Activated CD4-positive, alpha-beta memory T cell treated with anti-CD3 and anti-CD28 coated beads, Interleukin-2, amount 10 ng/mL, durations not matched to agents 7 days and 5 days (primary cell): ENCODE results near the gene ZBTB12. TPM values are rescaled to one million over a fixed set of nuclear protein-coding genes. Genes with fewer than 3 reads are reported as not detected.
"Not testable (repeated sequence)": the region's sequence is repeated elsewhere in the genome, so short reads cannot be mapped to it uniquely, and the experiment has no call there.

Experiments used
- CTCF ChIA-PET: fragments of 350-600 bp; sonication (Branson Sonifier 250); formaldehyde crosslinking; loops from one replicate; lab custom pipeline; 2021; ENCODE audit warnings: antibody characterized with exemption, inconsistent platforms; lab: Charles Lee
- POLR2A ChIA-PET: fragments of 350-600 bp; sonication (Branson Sonifier 250); formaldehyde crosslinking; loops from one replicate; lab custom pipeline; 2021; ENCODE audit warnings: antibody characterized with exemption; lab: Charles Lee
- DNase-seq: peaks from one replicate; pipeline ENCODE4 v3.0.0-alpha.2; 2020
- H3K27ac Mint-ChIP-seq: one replicate; pipeline ENCODE4 v1.8.0; 2021; ENCODE audit warnings: mild to moderate bottlenecking, mixed read lengths
- H3K27me3 Mint-ChIP-seq: one replicate; pipeline ENCODE4 v1.8.0; 2021; ENCODE audit warnings: mixed read lengths
- H3K36me3 Mint-ChIP-seq: one replicate; pipeline ENCODE4 v1.8.0; 2021; ENCODE audit warnings: low read depth, mixed read lengths
- H3K4me1 Mint-ChIP-seq: one replicate; pipeline ENCODE4 v1.8.0; 2021; ENCODE audit warnings: mixed read lengths
- H3K4me3 Mint-ChIP-seq: one replicate; pipeline ENCODE4 v1.8.0; 2021; ENCODE audit warnings: mild to moderate bottlenecking, mixed read lengths
- H3K9me3 Mint-ChIP-seq: one replicate; pipeline ENCODE4 v1.8.0; 2021; ENCODE audit warnings: mixed read lengths
- total RNA-seq, 2 experiments: library from RNA; stranded (reverse); gene quantifications; one replicate each; pipeline ENCODE4 v1.2.3, GENCODE V29; 2021

The ZBTB12 gene
- total RNA-seq, 2 experiments from 2014 or later, result 0.98 to 1.1 TPM

DNA sequence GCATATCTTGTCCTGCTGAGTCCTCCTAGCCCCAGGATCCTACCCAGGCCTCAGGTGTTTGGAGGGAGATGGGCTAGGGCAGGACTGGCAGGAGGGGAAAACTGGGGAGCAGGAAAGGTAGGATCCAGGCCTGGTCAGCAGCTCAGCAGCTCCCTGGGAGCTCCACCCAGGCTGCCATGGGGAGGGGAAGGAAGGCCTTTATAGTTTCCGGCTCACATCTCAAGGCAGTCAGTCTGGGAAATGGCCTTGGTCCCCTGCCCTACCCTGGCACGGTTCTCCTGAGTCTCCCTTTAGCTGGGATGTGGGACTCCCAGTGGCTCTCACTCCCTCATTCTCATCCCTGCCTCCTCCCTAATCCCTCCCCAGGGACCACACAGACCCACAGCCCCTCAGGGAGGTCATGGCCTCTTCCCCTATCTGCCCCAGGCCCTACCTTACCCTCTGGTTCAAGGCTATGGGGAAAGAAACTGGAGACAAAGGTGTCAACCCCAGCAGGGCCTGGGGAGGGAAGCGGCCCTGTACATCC, 24.7 kb downstream of the ZBTB12 start:
- H3K4me3 Mint-ChIP-seq, result no peak overlapping the region
- no peaks in the 10 kb centered on the region for H3K9me3 Mint-ChIP-seq
- POLR2A ChIA-PET, result no interaction called here
- CTCF ChIA-PET, result no interaction called here
- H3K27me3 Mint-ChIP-seq, result no peaks in the 10 kb centered on the region
- peaks cover 2% of the 10 kb centered on the region for H3K4me1 Mint-ChIP-seq
- peaks cover 23% of the 10 kb centered on the region for H3K36me3 Mint-ChIP-seq
- DNase-seq, result no peak
- no peak overlapping the region for H3K27ac Mint-ChIP-seq

DNA sequence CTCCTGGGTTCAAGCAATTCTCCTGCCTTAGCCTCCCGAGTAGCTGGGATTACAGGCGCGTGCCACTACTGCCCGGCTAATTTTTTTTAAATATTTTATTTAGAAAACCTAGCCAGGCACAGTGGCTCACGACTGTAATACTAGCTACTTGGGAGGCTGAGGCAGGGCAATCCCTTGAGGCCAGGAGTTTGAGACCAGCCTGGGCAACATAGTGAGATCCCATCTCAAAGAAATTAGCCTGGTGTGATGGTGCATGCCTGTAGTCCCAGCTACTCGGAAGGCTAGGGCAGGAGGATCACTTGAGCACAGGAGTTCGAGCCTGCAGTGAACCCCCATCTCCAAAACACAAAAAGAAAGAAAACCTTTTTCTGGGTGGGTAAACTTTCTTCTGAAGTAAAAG, 25.5 kb downstream of the ZBTB12 start:
- Mint-ChIP-seq H3K4me1 (peaks cover 7% of the 10 kb centered on the region), H3K27me3 (peaks cover 4% of the 10 kb centered on the region), H3K4me3 (no peak overlapping the region), H3K27ac (no peak overlapping the region), H3K36me3 (peaks cover 18% of the 10 kb centered on the region), H3K9me3 (no peaks in the 10 kb centered on the region)
- DNase-seq, result no peak
- ChIA-PET CTCF (interaction anchor here (1.5 kb wide), 1 partner anchor 13 kb away, joined by 5 read pairs; the partner anchor contains the start of gene NEU1), POLR2A (interaction anchor here (1.0 kb wide), 1 partner anchor 225 kb away, joined by 3 read pairs; no protein-coding TSS in a partner anchor)

- DNase-seq, result no peak
- Mint-ChIP-seq H3K27ac (no peak overlapping the region), H3K27me3 (peaks cover 4% of the 10 kb centered on the region), H3K9me3 (no peaks in the 10 kb centered on the region), H3K4me1 (peaks cover 11% of the 10 kb centered on the region), H3K4me3 (no peak overlapping the region), H3K36me3 (peaks cover 13% of the 10 kb centered on the region)
- ChIA-PET CTCF (interaction anchor here (1.5 kb wide), 1 partner anchor 13 kb away, joined by 5 read pairs; the partner anchor contains the start of gene NEU1), POLR2A (interaction anchor here (1.0 kb wide), 1 partner anchor 224 kb away, joined by 3 read pairs; no protein-coding TSS in a partner anchor)
Measured at GRCh38 chr6:31875877-31876276, 26.0 kb downstream of the ZBTB12 start.

GRCh38 chr6:31874836-31875572, 26.9 kb downstream of the ZBTB12 start:
- ChIA-PET CTCF (interaction anchor here (1.5 kb wide), 1 partner anchor 12 kb away, joined by 5 read pairs; the partner anchor contains the start of gene NEU1), POLR2A (interaction anchor here (1.0 kb wide), 1 partner anchor 12 kb away, joined by 3 read pairs; no protein-coding TSS in a partner anchor)

DNA sequence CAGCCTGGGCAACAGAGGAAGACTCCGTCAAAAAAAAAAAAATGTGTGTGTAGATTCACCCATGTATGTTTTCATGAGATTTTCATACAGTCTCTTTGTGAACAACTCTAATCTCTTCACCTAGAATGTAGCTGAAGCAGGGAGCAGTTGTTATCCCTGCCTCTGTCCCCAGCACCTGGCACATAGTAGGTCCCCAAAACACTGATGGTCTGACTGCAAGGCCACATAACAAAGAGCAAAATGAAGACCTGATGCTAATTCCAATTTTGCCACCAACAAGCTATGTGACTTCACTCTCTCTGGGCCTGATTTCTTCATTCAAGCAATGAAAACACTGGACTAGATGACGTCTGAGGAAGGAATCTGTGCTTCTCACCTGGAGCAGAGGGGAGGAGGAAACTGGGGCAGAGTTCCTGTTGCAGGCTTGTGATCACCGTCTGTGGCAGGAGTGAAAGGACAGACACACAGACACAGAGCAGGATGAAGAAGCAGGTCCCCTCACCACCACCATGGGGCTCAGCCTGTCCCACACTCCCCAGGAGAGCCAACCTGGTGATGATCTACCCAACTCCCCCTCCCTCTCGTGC, 27.7 kb downstream of the ZBTB12 start:
- Mint-ChIP-seq H3K27ac (no peak overlapping the region), H3K4me3 (no peak overlapping the region), H3K4me1 (peaks cover 12% of the 10 kb centered on the region), H3K27me3 (peaks cover 4% of the 10 kb centered on the region), H3K9me3 (no peaks in the 10 kb centered on the region), H3K36me3 (no peaks in the 10 kb centered on the region)
- ChIA-PET CTCF (no interaction called here), POLR2A (interaction anchor here (1.0 kb wide), 1 partner anchor 13 kb away, joined by 3 read pairs; no protein-coding TSS in a partner anchor)
- DNase-seq, result no peak

More at GRCh38 chr6:31874836-31875572, 26.9 kb downstream of the ZBTB12 start:
- Mint-ChIP-seq H3K4me1 (peaks cover 12% of the 10 kb centered on the region), H3K4me3 (no peak overlapping the region), H3K27me3 (peaks cover 4% of the 10 kb centered on the region), H3K9me3 (no peaks in the 10 kb centered on the region), H3K27ac (no peak overlapping the region), H3K36me3 (peaks cover 6% of the 10 kb centered on the region)
- DNase-seq, result no peak

- Mint-ChIP-seq H3K27me3 (peaks cover 4% of the 10 kb centered on the region), H3K9me3 (no peaks in the 10 kb centered on the region), H3K27ac (no peak overlapping the region), H3K4me1 (peaks cover 12% of the 10 kb centered on the region), H3K4me3 (no peak overlapping the region), H3K36me3 (no peaks in the 10 kb centered on the region)
- DNase-seq, result no peak
- CTCF ChIA-PET, result no interaction called here
- POLR2A ChIA-PET, result no interaction called here
Measured at GRCh38 chr6:31871046-31871659, 30.7 kb downstream of the ZBTB12 start.

DNA sequence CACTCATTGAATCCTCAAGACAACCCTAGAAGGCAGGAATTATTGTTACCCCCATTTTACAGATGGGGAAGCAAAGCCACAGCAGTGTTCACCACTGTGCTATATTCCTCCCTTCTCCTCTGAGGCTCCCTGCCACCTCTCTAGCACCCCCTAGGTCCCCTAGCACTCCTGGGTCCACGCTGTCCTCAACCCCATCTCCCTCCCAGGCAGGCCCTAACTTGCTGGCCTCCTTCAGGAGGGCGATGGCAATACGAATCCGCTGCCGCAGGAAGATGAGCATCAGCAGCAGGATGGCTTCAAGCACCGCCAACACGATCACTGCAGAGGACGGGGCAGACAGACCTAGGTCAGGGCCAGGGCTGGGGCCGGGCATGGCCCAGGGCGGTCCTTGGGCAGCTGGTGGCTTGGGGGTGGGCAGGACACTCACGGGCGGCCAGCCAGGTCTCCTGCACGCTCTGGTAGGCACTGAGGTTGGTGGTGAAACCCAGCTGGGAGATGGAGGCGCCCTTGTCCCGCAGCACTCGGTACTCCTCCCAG, 31.4 kb downstream of the ZBTB12 start:
- Mint-ChIP-seq H3K27me3 (peaks cover 4% of the 10 kb centered on the region), H3K4me3 (no peak overlapping the region), H3K4me1 (peaks cover 12% of the 10 kb centered on the region), H3K27ac (no peak overlapping the region), H3K36me3 (no peaks in the 10 kb centered on the region), H3K9me3 (no peaks in the 10 kb centered on the region)
- DNase-seq, result no peak
- CTCF ChIA-PET, result no interaction called here
- POLR2A ChIA-PET, result no interaction called here

GRCh38 chr6:31869343-31869742, 32.5 kb downstream of the ZBTB12 start:
- no peak for DNase-seq
- Mint-ChIP-seq H3K36me3 (no peaks in the 10 kb centered on the region), H3K27ac (no peak overlapping the region), H3K9me3 (no peaks in the 10 kb centered on the region), H3K4me1 (peaks cover 14% of the 10 kb centered on the region), H3K4me3 (no peak overlapping the region), H3K27me3 (peaks cover 4% of the 10 kb centered on the region)
- POLR2A ChIA-PET, result no interaction called here
- CTCF ChIA-PET, result no interaction called here

DNA sequence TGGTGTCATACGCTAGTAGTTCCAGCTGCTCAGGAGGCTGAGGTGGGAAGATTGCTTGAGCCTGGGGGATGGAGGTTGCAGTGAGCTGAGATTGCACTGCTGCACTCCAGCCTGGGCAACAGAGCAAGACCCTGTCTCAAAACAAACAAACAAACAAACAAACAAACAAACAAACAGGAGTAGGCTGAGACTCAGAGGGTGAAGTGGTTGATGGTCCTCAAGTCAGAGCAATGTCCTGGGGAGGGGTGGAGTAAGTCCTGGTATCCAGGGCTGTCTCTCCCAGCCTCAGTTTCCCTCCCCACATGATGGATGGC, 33.3 kb downstream of the ZBTB12 start:
- H3K4me3 Mint-ChIP-seq, CTCF ChIA-PET, H3K27me3 Mint-ChIP-seq, DNase-seq, POLR2A ChIA-PET, H3K9me3 Mint-ChIP-seq, H3K27ac Mint-ChIP-seq, H3K36me3 Mint-ChIP-seq: not testable (repeated sequence)
- peaks cover 15% of the 10 kb centered on the region for H3K4me1 Mint-ChIP-seq

GRCh38 chr6:31865205-31866118, 36.4 kb downstream of the ZBTB12 start:
- Mint-ChIP-seq H3K9me3 (no peaks in the 10 kb centered on the region), H3K4me1 (peaks cover 20% of the 10 kb centered on the region), H3K4me3 (peak overlapping the region; percentile 27), H3K27ac (no peak overlapping the region), H3K36me3 (no peaks in the 10 kb centered on the region), H3K27me3 (no peaks in the 10 kb centered on the region)
- ChIA-PET CTCF (no interaction called here), POLR2A (interaction anchor here (3.4 kb wide), 1 partner anchor 30 kb away, joined by 18 read pairs; no protein-coding TSS in a partner anchor)
- DNase-seq, result no peak

- Mint-ChIP-seq H3K27me3 (no peaks in the 10 kb centered on the region), H3K36me3 (peaks cover 4% of the 10 kb centered on the region), H3K4me3 (peak overlapping the region; percentile 89), H3K4me1 (peaks cover 23% of the 10 kb centered on the region), H3K27ac (no peak overlapping the region), H3K9me3 (no peaks in the 10 kb centered on the region)
- ChIA-PET CTCF (interaction anchor here (0.9 to 2.6 kb wide), 3 partner anchors 8 to 126 kb away, joined by 3 to 12 read pairs (median 3); partner anchors contain the start of genes EHMT2 and MSH5), POLR2A (interaction anchor here (1.1 to 3.4 kb wide), 2 partner anchors 30 to 58 kb away, joined by 3 to 18 read pairs; partner anchors contain the start of gene LSM2)
- no peak for DNase-seq
Measured at GRCh38 chr6:31864818-31865204, 37.1 kb downstream of the ZBTB12 start.
